Stimulated activated CD8-positive, alpha-beta memory T cell treated with anti-CD3 and anti-CD28 coated beads, Interleukin-15, amount 100 ng/mL, for 48 hours (primary cell): ENCODE data around the gene DNLZ.
"Not testable (repeated sequence)": the region's sequence is repeated elsewhere in the genome, so short reads cannot be mapped to it uniquely, and the experiment has no call there.

Experiments used
- DNase-seq, 2 donors: peaks; one replicate each; pipeline ENCODE4 v3.0.0-alpha.2; 2020; ENCODE audit warnings: low read depth in 2 of 2

Gene DNLZ

DNA sequence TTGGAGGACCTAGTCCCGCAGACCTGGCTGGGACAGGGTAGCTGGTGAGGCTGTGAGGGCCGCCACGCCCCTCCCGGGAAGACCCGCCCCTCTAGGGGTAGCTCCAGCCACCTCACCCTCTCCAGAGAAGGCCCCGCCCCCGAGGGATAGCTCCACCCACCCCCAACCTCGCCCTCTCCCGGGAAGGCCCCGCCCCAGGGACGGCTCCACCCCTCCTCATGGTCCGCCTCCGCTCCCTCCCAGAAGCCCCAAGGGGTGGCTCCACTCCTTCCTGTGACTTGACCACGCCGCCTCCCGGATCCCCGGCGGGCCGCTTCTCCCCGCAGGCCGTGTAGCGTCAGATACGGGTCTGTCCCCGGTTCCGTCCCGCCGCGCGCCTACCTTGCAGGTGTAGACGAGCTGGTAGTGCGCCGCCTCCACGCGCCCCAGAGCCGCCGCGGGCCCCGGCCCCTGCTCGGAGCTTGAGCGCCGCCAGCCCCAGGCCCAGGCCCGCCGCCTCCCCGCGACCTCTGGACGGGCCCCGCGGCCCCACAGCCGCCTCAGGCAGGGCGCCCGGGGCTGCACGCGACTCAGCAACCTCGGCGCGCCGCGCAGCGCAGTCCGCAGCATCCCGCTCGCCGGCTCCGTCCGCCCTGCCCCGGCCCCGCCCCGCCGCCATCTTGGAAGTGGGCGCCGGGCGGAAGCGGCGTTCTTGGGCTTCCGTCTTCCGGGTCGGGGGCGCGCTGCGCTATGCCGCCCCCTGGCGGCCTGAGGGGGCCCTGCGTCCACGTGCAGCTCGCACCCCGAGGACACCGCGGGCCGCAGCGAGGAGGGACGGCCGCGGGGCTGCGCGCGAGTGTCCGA lies at the start of gene DNLZ:
Gene DNLZ, minus strand, starts transcription at position 639 of the 843 bp plus-strand sequence. Its CDS starts 30 bp downstream, at position 609.
- peak; percentile 90 to 91 for DNase-seq

DNA sequence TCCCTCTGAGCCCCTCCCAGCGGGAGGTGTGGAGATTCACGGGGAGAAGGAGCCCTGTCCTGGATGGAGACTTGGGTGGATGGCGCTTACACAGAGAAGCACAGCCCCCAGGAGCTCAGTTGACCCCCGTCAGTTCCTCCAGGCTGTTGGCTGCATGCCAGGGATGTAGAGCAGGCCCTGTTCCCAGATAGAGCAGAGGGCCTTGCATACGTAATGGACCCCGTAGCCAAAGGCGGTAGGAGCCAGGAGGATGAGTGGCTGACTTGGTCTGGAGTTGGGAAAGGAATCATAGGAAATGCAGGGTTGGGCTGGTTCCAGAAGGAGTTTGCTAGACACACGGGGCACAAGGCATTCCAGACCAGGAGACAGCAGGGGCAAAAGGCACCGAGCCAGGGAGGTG lies 49.4 kb upstream of the DNLZ start:
- no peak for DNase-seq

DNA sequence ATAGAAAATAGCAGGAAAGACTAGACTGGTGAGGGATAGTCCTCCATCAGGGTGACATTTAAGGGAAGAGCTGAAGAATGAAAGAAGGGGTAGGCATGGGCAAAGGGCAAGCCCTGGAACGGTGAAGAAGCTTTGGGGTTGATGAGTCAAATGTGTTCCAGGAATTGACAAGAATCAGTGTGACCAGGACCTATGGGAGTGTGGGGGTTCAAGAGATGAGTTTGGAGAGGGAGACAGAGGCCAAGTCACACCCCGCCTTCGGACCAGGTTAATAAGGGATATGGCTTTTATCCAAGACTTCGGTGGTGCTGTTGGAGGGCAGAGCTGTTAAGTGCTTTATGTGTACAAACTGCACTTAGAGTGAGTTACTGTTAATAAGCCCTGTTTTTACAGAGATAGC lies 47.8 kb upstream of the DNLZ start:
- DNase-seq, result no peak

DNA sequence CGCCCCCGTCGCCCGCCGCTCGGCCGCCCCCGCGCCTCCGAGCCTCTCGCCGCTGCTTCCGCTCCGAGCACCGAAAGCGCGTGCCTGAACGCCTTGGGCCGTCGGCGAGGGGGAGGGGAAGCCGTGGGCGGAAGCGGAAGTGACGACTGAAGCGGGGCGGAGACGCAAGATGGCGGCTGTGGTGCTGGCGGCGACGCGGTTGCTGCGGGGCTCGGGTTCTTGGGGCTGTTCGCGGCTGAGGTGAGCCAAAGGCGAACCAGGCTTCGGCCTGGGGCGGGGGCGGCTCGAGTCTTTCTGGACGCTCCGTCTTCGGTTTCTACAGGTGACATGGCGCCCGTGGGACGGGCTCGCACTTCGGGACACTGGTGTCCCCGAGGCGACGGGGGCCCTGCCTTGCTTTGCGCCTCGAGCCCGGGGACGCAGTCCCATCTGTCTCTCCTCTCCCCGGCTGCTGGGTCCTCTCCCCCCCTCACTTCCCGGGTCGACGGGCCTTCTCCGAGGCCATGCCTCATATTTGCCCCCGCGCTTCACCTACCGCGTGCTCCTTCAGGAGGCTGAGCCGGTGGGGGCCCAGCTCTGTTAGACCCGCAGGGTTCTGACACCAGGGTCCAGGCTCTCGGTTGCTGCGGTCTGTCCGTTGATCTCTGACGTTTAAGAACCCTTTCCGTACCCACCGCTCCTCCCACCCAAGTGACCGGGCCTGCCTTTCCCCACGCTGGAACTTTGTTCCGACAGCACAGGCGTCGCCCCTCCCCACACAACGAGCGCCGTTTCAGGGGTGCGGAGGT lies 47.1 kb upstream of the DNLZ start, which contains the start of the genes ENTR1 and PMPCA:
Gene ENTR1, minus strand, starts transcription at position 115 of the 788 bp plus-strand sequence. CDS start 217 bp downstream, outside the sequence.
Gene PMPCA, plus strand, starts transcription at position 159 of the 788 bp plus-strand sequence. Its CDS starts 11 bp downstream, at position 170.
- peak; percentile 90 to 91 for DNase-seq

DNA sequence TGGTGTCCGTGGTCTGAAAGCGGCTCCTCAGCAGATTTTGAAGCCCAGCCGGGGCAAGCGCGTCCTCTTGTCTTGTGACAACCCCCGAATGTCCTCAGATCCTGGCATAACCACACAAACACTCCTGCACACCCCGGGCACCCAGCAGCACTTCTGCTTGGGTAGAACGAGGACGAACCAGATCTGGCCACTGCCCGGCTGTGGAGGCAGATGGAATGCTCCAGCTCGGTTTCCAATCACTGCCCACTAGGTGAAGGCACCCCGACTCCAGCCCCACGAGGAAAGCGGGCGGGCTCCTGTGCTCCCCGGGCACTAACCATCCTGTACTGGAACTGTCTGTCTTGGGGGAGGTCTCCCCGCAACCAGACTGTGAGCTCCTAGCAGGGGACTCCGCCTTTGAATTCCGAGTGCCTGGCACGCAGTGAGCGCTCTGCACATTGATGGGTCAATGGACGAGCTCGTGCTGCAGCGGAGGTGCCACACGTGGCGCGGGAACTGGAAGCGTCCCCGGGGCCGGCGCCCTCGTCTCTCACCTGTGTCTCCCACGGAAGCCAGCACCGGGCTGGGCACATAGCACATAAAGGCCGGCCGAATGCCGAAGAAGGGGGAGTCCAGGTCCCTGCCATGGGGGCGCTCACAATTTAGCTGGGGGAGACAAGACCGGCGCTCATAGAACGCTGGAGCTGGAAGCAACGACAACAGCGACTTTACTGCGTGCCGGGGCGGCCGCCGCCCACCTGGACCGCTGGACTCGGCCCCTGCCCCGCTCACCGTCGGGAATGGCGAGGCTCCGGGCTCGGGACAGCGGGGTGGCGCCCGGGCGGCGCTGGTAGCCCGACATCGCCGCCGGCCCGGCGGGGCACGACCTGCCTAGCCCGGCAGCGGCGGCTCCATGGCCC lies 46.3 kb upstream of the DNLZ start:
- DNase-seq, result no peak

DNA sequence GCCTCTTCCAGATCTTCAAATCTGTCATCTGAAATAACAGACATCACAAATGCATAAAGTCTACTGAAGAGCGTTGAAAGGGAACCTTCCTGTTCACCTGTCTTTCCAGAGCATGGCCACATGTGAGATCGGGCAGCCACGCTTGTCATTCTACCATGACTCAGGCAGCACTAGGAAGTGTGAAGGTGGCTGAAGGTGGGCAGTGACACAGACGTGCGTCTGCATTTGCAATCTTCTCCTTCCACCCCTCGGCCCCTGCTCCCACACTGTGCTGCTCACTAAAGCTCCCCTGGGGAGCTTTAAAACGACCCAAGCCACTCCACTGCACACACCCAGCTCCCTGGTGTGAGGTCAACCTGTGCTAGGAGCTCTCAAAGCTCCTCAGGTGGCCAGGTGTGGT lies 44.4 kb upstream of the DNLZ start:
- no peak for DNase-seq

DNA sequence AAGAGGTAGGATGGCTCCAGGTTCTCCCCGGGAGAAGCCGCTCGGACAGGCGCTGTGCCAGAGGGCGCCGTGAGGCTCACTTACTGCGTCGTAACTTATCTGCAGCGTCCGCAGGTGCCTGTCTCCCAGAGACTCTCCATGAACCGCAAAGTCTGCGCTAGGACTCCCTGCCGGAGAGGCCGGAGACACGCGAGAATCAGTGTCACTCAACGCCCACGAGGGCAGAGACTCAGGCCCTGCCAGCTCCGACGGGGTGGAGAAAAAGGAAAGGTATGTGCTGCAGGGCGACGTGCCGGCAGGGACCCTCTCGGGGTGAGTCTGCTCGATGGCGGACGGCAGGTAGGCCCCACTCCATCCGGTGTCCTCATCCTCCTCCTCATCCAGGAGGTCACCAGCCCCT lies 43.5 kb upstream of the DNLZ start:
- DNase-seq, result not testable (repeated sequence)

DNA sequence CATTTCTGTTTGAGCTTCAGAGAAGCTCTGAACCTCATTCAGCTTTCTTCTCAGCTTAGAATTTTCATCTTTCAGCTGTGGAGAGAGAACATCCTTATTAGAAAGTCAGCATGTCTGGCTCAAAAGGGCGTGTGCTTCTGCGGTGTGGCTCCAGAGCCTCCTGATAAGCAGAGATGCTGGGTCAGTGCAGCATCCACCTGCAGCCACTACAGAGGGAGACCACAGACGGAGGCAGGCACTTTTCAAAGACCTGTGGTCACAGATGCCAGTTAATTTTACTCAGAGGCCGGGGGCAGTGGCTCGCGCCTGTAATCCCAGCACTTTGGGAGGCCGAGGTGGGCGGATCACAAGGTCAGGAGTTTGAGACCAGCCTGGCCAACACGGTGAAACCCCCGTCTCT lies 42.4 kb upstream of the DNLZ start:
- DNase-seq, result not testable (repeated sequence)

DNA sequence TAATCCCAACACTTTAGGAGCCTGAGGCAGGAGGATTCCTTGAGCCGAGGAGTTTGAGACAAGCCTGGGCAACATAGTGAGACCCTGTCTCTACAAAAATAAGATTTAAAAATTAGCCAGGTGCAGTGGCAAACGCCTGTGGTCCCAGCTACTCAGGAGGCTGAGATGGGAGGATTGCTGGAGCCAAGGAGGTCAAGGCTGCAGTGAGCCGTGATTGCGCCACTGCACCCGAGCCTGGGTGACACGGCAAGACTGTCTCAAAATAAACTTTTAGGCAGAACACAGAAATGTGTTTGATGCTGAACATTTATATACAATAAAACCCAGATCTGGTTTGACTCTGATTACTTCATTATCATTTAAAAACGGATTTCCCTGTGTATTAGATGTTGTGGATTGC lies 41.9 kb upstream of the DNLZ start:
- DNase-seq, result no peak

DNA sequence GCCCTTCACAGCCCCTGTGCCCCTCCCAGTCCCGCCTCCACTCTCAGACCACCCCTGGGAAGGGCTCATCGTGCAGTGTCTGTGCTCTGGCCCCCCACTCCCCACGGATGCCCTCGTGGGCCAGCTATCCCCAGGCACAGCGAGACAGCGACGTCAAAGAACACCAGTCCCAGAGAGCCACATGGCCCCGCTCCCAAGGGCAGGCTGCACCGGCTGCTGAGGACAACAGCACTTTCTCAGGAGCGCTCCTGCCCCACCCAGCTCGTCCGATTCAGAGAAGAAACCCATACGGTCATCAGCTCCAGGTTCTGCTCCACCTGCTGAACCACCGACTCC lies 41.2 kb upstream of the DNLZ start:
- no peak for DNase-seq

DNA sequence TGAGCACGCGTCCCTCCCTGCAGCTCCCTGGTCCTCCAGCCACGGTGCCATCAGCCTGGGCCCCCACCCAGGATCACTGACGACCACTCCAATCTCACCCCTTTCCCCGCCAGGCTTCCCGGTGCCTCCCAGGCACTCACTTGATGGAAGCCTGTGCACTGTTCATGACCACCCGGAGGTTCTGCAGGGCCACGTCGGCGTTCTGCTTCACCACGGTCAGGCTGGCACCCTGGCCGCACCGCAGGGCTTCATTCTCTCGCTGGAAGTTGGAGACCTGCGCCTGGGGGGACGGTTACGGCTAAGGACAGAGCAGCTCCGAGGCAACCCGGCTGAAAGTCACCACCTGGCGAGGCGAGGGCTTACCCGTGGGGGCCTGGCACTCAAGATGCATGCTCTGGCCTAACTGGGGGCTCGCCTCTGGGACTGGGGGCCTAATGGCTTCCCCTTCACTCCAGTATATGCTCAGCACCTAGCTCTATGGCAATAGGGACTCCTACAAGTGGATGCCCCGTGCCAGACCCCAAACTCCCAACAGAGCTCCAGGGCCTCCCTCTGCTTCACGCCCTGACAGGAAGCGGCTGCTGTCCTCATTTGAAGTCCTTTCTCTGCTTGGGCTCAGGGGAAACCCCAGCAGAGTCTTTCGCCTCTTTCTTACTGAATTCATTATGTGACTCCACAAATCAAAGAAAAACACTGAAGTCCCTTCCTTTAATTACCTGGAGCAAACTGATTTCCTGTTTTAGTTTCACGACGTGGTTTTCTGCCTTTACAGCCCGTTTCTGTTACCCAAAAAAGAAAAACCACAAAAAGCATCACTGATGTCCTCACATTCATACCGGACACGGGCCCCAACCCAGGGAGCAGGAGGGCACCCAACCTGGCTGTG lies 40.6 kb upstream of the DNLZ start:
- DNase-seq, result peak in 1 of 2 donors; percentile 34

DNA sequence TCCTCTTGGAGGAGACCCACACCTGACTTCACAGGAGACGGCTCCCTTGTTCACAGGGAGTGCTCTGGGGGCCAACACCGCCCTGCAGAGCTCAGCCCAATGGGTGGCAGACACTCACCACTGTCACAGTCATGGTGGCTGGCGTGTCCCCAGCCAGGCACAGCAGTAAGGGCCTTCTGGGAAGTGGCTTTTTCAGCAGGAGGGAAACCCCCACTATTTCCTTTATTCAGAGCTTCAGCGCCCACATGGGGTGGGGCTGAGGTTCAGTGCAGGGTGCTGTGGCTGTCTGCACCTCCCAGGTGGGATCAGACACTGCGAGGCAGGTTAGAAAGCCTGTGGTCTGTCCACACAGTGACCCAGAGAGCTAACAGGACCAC lies 40.0 kb upstream of the DNLZ start:
- DNase-seq, result peak; percentile 71

DNA sequence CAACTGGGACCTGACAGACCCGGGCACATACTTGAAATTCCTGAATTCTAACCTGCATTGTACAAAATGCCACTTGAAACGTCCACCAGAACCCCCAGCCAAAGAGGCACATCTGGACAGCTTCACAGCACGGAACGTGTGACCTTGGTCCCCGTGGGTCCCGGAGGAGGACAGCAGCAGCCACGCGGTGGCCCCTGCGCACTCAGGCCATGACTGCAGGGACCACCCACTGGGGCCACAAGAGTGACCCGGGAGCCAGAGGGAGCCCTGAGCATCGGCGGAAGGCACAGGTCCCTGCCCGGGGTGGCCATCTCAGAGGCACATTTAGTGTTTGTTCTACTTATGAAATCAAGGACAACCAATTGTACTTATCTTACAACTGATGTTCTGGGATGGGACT lies 38.5 kb upstream of the DNLZ start:
- no peak for DNase-seq

DNA sequence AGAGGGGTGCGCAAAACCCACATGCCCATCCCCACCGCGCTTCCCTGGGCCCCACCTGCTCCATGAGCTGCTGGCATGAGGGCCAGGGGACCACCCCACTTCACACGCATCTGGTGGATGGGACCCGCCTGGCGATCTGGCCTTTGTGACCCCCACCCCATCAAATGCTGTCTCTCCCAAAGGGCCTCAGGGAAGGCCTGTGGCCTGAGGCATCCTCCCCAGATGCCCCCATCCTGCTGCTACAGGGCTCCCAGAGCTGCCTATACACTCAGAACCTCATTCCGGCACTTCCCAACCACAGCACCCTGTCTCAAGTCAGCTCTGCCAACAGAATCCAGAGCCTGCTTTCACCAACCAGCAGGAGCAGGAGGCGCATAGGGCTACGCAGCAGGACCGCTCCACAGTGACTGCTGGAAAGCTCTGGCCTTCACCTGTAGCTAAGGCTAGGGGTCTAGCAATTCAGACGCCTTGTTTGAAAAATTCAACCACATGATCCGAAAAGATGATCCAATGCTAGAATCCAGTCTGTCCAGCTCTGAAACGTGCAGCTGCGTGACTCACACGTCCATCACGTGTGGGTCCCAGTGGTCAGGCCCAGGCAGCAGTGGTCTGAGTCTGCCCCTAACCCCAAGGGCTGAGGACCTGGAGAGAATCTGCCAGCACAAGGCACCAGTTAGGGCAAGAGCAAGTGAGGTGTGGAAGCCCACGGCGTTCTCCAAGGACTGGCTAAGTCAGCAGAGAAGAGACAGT lies 37.8 kb upstream of the DNLZ start:
- DNase-seq, result no peak

DNA sequence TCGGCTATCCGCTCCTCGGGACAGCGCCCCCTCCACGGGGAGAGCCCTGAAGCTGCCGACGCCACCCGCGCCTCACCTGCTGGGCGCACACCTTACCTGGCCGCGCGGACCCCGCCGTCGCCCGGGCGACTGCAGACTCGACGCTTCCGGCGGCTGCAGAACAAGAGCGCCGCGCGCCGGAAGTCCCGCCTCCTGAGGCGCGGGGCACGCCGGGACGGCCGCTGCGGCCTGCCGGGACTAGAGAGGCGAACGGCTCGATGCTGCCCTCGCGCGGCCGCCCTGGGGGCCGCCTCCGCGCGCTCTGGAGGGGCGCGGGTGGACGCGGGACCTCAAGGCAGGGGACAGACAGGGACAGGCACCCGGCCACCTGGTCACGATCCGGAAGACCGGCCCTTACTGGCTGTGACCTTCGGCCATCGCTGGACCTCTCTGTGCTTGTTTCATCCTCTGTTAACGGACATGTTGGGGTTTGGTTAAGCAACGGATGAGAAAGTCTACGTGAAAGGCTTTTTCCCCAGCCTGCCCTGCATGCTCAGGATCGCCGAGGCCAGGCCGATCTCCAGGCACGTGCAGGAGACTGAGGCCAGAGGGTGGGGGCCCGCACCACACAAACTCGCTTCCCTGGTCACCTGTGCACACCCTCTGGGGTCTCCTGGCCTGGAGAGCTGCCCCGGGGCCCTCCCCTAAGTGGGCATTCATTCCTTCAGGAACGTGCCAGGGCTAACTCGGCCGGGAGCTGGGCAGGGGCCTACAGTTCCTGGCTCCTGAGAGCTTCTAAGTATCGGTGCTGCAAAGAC lies 36.7 kb upstream of the DNLZ start, which contains the start of gene SNAPC4:
Gene SNAPC4, minus strand, starts transcription at position 133 of the 797 bp plus-strand sequence. CDS start 1,742 bp downstream, outside the sequence.
- DNase-seq, result peak; percentile 79 to 85

DNA sequence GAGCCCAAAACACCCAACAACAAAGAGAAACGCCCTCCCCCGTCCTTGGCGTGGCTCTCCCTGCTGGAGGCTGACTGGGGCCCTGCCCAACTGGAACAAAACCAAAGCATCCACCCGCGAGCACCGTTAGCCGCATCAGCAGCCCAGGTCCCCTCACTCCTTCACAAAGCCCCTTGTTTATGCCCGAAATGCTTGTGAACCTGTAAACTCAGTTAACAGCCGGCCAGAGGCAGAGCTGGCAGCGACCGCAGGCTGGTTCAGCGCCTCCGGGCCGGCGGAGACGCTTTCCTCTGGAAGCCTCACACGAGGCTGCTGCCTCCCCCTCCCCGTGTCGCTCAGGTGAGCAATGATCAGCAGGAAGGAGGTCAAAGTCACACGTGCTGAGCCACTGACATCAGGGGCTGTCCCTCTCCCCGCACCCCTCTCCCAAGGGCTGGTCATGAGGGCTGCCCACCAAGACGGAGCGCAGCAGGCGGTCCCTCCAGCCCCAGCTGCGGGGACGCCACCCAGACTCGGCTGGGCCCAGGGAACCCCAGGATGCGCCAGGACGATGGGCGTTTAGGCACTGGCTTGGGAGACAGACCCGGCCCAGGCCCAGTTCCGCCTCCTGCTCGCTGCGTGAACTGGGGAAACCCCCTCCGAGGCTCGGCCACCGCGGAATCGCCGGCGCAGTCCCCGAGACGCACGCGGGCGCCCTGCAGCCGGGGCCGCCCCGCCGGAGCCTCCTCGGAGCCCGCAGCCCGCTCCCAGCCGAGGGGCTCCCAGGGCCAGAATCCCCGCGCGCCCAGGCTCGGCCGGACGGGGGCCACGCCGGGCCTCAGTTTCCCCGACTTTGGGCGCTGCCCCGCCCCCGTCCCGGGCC lies 35.9 kb upstream of the DNLZ start:
- no peak for DNase-seq

DNA sequence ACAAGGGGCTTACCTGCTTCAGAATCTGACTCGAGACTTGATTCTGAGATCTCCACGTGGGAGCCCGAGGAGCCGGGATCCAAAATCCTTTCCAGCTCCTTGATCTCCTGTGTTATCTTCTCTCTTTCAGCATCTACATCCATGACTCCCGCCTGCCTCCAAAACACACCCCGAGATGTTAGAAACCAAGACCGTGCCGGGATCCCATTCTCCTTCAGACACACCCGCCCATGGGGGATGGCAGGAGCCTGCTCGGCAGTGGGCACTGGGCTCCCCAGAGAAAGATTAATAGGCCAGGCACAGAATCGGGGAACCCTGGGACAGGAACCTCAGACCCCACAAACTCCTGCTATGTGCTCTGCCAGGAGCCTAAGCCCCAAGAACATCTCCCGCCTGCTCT lies 34.7 kb upstream of the DNLZ start:
- DNase-seq, result no peak

DNA sequence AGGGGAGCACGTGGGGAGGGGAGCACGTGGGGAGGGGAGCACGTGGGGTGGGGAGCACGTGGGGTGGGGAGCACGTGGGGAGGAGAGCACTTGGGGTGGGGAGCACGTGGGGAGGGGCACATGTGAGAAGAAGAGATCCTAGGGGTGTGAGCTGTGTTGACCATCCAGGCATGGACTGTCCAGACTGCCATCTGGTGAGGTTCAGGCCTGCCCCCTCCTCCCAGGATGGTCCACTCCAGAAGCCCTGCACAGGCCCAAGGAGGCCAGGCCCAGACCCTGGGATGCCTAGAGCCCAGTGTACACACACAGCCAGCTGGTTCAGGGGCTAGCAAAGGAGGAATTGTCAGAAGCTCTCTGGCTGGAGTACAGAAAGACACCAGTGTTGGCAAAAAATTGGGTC lies 34.1 kb upstream of the DNLZ start:
- no peak for DNase-seq
